Measurements from ENCODE around the gene IL11. TPM values are rescaled to one million over a fixed set of nuclear protein-coding genes. Genes with fewer than 3 reads are reported as not detected.

IL11 gene
- total RNA-seq, 1 experiment from 2014 or later, result 1.8 TPM

GRCh38 chr19:55386493-55386971, 16.3 kb upstream of the IL11 start (continued):
- TF ChIP-seq AFF4 (CRISPR knock-in tag; IDR thresholded peaks at IDR 0.05; ENCODE audit: borderline replicate concordance) (no peak), MAX (CRISPR knock-in tag; IDR thresholded peaks at IDR 0.05) (no peak), NR2C2 (CRISPR knock-in tag; IDR thresholded peaks at IDR 0.05) (no peak), RORB (CRISPR knock-in tag; IDR thresholded peaks at IDR 0.05) (no peak), ZBTB21 (CRISPR knock-in tag; IDR thresholded peaks at IDR 0.05; ENCODE audit: borderline replicate concordance) (no peak)

- no peaks in the 10 kb centered on the region for H3K9me3 Mint-ChIP-seq
- ChIA-PET CTCF (no interaction called here), POLR2A (interaction anchor here (1.5 kb wide), 1 partner anchor 14 kb away, joined by 3 read pairs; no protein-coding TSS in a partner anchor)
- peak within 1 kb of the TSS; percentile 100 for H3K4me3 Mint-ChIP-seq
- peak within 1 kb of the TSS; percentile 99 for H3K27ac Mint-ChIP-seq
- peak; percentile 77 for ATAC-seq
- peak; percentile 98 for DNase-seq (ENCODE audit: low spot score)
- peaks cover 19% of the 10 kb centered on the region for H3K27me3 Mint-ChIP-seq (ENCODE audit: low read depth)
- H3K36me3 Mint-ChIP-seq, result peaks cover 41% of the 10 kb centered on the region
- H3K4me1 Mint-ChIP-seq, result peaks cover 48% of the 10 kb centered on the region
- TF ChIP-seq TEAD4 (CRISPR knock-in tag; IDR thresholded peaks at IDR 0.05) (no peak), ZNF396 (CRISPR knock-in tag; IDR thresholded peaks at IDR 0.05; ENCODE audit: borderline replicate concordance) (no peak), ERG (CRISPR knock-in tag; IDR thresholded peaks at IDR 0.05) (no peak), ZNF425 (CRISPR knock-in tag; conservative IDR thresholded peaks at IDR 0.05) (no peak), ATF1 (CRISPR knock-in tag; IDR thresholded peaks at IDR 0.05) (no peak), ATF6 (CRISPR knock-in tag; IDR thresholded peaks at IDR 0.05) (no peak), HMGXB4 (CRISPR knock-in tag; IDR thresholded peaks at IDR 0.05) (0 out of 2 replicates have a peak, but pooled peaks have one; percentile 12), SMAD4 (CRISPR knock-in tag; IDR thresholded peaks at IDR 0.05) (peak; percentile 52; the same call in 1 of the 2 replicates), PREB (CRISPR knock-in tag; IDR thresholded peaks at IDR 0.05; ENCODE audit: borderline replicate concordance) (no peak), CREM (CRISPR knock-in tag; IDR thresholded peaks at IDR 0.05) (peak; percentile 84; the same call in 1 of the 2 replicates), GABPB1 (CRISPR knock-in tag; IDR thresholded peaks at IDR 0.05) (peak; percentile 62), USF1 (CRISPR knock-in tag; IDR thresholded peaks at IDR 0.05) (peak; percentile 64), ZNF512 (CRISPR knock-in tag; IDR thresholded peaks at IDR 0.05; ENCODE audit: borderline replicate concordance) (no peak), MYBL2 (CRISPR knock-in tag; IDR thresholded peaks at IDR 0.05) (peak; percentile 84)
Observed at GRCh38 chr19:55385724-55386492, 15.6 kb upstream of the IL11 start, which contains the start of gene RPL28. Gene RPL28, plus strand, starts transcription at chr19:55385932. Its CDS starts 426 bp downstream, at chr19:55386358.

Measured in WTC11 (cell line).